GM18511 (cell line): ENCODE results near the gene FXYD1.
A peak's percentile ranks its signal among the peaks of the same experiment; 100 is the strongest.
"Not testable (repeated sequence)": the region's sequence is repeated elsewhere in the genome, so short reads cannot be mapped to it uniquely, and the experiment has no call there.

ENCODE experiments used
- ATAC-seq: cut with Tn5 transposase; IDR thresholded peaks from one replicate; pipeline ENCODE4 v1.9.1; 2021; ENCODE audit warnings: mild to moderate bottlenecking, moderate library complexity; ENCODE audit not compliant: unreplicated experiment

FXYD1 gene

GRCh38 chr19:35124098-35125060 is 14.2 kb upstream of the FXYD1 start:
- peak; percentile 83 for ATAC-seq

- ATAC-seq = no peak
Measured at GRCh38 chr19:35125270-35125717, 13.3 kb upstream of the FXYD1 start.

DNA sequence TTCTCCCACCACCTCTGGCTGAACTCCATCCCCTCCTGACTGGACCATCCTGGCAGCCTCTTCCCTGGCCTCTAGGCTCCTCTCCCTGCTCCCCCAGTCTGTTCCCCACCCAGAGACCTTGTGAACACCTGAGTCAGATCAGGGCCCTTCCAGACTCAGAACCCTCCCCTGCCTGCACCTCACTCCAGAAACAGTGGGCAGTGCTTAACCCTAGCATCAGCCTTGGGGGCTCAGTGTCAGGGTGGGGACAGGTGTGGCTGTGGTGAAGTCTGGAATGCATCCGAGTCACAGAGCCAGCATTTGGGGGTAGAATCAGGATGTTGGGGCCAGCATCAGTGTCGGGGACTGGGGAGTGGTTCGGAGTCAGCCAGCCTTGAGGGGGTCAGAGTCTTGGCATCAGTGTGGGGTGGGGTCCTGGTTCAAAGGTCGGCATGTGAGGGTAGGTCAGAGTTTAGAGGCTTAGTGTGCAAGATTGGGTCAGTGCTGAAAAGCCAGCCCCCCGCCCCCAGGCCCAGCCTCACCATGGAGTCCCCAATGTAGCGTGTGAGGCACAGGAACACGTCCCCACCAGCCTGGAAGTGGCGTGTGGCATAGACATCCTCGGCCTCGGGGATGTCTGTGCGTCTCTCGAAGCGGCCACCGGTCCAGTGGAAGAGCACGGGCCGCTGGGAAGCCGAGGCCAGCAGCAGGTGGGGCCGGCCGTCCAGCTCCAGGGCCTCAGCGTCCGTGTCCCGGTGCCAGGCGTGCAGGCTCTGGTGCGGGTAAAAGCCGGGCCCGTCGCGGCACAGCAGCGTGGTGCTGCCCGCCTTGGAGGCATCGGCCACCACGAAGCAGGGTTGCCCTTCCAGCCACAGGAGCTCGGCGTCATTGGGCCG is 12.6 kb upstream of the FXYD1 start:
- no peak for ATAC-seq

DNA sequence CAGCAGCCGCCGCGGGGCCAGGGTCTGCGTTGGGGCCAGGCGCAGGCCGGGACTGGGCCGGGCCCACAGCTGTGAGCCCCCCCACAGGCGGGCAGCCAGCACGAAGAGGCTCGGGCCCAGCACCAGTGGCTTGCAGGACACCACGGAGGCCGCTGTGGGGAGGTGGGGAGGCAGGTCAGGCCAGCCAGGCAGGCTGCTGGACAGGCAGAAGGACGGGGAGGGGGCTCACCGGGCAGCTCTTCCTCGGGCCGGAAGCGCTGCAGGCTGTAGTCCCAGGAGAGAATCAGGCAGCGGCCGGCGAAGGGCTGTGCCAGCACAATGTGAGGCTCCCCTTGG is 12.0 kb upstream of the FXYD1 start:
- no peak for ATAC-seq

DNA sequence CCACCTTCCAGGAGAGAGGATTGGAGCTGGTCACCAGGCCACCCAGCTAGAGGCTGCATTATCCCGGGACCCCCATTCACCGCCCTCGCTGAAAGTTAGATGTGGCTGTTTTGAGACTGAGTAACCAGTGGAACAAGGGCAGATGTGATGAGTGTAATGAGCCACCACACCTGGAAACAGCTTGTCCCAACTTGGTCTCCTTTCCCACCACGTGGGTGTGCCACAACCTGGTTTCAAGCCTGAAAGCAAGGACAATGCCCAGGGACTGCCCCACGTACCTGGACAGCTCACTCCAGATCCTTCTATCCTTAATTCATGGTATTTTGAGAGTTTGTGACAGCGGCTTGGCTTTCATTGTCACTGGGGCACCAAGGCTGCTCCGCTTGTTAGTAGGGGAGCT is 10.8 kb upstream of the FXYD1 start:
- no peak for ATAC-seq

DNA sequence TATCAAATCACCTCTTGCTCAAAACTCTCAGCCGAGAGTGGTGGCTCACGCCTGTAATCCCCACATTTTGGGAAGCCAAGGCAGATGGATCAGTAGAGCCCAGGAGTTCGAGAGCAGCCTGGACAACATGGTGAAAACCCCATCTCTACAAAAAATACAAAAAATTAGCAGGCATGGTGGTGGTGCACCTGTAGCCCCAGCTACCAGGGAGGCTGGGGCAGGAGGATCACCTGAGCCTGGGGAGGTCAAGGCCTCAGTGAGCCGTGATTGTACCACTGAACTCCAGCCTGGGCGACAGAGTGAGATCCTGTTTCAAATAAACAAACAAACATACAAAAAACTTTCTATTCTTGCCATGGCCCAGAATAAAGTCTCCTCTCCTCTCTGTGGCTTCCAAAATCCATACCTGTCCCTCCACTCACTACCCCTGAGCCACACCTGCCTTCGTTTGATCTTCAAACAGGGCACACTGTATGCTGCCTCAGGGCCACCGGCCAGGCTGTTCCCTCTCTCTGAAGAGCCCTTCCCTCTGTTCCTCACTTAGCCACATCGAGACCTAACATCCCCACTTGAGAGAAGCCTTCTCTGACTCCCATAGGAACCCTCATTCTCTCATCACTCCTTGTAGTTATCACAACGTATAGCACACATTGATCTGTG is 10.1 kb upstream of the FXYD1 start:
- no peak for ATAC-seq

GRCh38 chr19:35129724-35130274 is 8.8 kb upstream of the FXYD1 start:
- not testable (repeated sequence) for ATAC-seq

DNA sequence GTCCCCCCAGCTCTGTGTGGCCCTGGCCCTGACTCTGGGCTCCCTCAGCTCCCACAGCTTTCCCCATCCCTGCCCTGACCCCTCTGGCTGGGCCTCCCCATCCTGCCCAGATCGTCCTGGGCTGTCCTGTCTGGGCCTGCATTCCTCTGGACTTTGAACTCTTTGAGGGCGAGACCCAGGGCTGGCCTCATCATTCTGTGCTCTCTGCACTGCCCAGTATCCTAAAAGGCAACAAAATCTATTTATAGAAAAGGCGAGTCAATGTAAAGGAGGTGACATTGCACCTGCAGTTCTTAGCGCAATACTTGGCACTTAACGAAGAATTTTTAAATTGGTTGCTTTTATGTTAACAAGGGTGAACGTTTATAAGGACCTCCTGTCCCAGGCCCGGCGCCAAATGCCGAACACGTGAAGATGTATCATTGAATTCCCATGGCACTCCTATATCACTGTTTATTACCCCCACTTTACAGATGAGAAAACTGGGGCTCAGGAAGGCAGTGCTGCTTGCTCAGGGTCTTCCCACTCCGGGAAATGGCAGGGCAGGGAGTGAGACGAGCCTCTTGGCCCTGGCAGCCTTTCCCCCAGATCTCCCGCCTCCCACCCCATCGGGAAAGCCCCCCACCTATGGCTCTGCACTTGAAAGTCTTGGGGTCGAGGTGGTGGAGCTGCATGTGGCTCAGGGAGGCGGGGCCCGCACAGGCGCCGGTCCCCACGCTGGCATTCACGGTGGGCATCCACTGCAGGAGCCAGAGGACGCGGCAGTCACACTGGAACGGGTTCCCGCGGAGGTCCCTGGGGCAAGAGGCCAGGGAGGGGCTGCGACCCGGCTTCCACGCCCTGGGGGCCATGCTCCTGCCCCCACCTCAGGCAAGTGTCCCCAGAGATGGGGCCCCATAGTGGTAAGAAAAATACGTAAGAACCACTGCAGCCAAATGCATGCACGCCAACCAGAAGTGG is 7.6 kb upstream of the FXYD1 start:
- ATAC-seq = no peak

DNA sequence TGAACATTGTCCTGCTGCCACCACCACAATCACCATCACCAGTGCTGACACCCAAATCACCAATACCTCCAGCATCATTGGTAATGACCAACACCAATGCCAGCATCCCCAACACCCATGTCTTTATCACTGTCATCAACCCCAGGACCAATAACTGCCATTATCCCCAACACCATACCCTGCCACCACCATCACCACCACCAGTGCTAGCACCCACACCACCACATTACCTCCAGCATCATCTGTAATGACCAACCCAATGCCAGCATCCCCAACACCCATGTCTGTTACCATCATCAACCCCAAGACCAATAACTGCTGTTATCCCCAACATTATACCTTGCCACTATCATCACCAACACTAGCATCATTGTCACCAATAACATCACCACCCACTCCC is 6.4 kb upstream of the FXYD1 start:
- ATAC-seq = no peak

DNA sequence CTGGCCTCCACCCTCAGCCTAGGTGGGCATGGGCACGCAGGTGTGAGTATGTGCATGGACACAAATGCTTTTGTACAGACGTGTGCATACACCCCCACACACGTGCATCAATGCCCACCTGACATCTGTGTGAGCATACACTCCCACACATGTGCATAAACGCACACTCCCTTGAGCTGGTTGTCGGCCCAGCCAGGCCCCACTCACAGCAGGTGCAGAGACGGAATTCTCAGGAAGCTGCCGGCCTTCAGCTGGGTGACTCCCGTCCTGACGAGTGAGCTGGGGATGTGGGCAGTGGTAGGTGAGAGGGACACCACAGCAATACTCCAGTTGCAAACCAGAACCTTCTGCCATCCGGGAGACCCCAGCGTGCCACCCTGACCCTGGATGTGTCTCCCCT is 4.8 kb upstream of the FXYD1 start:
- ATAC-seq = no peak

DNA sequence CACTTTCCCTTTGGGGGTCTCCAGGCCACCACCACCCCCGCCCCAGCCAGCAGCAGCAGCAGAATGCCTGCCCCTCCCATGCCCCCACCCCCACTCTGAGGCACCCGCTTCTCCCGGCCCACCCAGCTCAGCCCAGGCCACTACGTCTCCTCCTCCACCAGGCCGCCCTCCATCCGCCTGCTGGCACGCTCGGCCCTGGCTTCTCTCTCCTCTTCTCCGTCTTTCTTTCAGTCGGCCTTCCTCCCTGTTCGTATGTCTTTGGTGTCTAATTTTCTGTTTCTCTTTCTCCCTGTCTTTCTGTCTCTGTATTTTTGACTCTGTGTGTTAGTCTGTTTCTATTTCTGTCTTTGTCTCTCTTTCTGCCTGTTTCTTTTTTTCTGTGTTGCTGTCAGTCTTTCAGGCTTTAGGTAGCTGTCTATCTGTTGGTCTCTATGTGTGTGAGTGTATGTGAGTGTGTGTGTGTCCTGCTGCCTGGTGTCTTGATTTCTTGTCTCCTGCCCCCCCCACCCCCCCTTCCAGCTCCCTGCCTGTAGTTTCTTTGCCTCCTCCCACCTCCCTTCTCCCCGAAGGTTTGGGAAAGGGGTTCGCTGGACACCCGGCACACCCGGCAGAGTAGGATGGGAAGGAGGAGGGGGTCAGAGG is 3.9 kb upstream of the FXYD1 start, which contains the start of gene LGI4:
LGI4 (minus strand) TSS at position 459 of the 642 bp plus-strand sequence; CDS start at position 80, 379 bp downstream.
- ATAC-seq = no peak

- ATAC-seq = no peak
Measured at GRCh38 chr19:35135389-35135909, 3.2 kb upstream of the FXYD1 start.

GRCh38 chr19:35136231-35136630 is 2.4 kb upstream of the FXYD1 start:
- ATAC-seq = no peak

DNA sequence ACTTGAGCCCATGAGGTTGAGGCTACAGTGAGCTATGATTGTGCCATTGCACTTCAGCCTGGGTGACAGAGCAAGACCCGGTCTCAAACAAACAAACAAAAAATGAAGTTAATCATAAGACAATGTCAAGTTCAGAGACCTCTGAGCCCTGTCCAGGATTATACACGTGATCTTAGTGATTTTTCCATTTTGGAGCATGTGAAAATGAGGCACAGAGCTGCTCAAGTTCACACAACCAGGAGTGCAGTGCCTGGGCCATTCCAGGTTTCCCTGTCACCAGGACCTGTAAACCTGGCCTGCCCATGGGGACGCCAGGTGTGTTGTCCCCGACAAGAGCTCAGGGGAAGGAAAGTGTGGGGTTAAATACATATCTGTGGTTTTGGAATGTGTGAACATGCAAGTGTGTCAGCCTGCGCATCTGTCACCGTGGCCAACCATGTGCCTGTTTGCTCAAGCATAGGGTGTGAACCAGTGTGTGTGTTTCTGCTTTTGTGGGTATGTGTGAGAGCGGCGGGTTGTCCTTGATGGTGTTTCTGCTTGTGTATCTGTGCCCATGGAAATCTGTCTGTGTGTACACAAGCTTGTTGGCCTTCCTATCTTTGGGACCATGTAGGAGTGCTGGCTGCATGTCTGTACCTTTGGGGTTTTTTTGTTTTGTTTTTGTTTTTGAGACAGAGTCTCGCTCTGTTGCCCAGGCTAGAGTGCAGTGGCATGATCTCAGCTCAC is 1.5 kb upstream of the FXYD1 start:
- ATAC-seq = no peak

DNA sequence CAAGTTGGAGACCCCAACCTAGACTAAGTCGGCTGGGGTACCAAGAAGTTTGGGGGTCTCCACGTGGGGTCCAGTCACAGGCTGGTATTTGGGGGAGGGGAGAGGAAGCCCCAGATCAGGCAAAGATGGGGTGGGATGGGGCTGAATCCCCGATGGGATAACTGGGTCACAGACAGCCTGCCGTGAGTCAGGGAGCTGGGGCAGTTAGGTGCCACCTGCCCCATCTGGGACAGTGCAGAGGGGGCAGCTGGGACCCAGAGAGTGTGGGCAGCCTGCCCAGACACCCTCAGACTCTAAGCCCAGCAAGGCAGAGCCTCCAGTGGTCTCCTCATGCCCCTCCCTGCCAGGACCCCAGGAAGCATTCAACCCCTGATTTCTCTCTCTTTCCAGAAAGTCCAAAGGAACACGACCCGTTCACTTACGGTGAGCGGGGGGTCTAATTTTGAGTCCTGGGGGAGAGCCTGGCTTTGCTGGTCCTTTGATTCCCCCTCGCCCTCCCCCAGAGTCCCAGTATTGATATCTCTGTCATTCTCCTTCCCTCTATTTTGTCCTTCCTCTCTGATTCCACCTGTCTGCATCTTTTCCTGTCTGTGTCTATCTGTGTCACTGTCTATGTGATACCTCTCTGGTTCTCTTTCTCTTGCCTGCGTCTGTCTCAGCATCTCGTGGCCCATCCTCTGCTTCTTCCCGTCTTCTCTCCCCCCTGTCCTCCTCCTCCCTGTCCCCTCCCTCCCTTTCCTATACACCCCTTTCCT is 1.8 kb downstream of the FXYD1 start:
- ATAC-seq = no peak

- ATAC-seq = no peak
Measured at GRCh38 chr19:35140962-35141836, 2.6 kb downstream of the FXYD1 start.
